ENCODE data around the gene NOL6. TPM values are rescaled to one million over a fixed set of nuclear protein-coding genes. Genes with fewer than 3 reads are reported as not detected.

Gene NOL6
- total and polyA plus RNA-seq, 2 of the 13 experiments (the other 11 are each of a cell fraction or from before 2014, with no cell fraction given) = 17.0 to 30.2 TPM

DNA sequence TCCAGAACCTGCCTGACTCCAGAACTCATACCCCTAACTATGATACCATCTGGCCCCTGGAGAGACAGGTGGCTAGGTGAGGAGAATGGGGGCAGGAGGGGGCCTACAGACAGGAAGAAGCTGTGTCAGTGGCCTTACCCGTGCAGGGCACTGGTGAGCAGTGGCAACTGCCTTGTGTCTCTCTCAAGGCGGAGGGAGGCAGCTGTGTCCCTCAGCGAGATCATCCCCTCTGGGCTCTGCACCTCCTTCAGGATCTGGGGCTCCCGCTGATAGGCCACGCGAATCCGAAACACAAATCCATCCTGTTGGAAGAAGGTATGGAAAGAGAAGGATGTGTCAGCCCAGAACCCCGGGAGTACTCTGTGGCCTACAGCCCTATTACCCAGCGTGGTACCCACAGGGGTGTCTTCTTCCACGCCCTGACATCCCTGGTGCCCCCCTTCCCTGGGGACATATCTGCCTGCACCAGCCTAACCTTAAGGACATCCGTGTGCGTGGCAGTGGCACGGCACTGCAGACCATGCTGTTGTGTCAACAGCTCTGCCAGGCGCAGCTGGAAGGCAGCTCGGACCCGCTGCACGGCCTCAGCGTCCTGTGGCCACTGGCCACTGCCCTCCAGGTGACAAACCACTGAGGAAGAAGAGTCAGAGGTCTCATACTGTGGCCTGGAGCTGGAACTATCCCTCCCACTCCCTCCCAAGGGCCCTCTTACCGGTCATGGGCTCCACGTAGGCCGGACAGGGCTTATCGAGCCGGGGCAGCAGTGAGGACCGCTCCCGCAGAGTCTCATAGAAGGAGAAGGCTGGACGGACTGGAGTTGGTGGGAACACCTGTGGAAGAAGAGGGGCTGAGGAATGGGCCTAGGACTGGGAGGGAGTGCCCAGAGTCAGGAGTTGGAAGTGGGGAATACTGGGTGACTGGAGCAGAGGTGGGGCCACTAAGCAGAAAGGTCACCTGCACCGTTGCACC, 7.8 kb downstream of the NOL6 start:
- TF ChIP-seq BORCS8-MEF2B (CRISPR knock-in tag; IDR thresholded peaks at IDR 0.05) (peak; percentile 12; the same call in 1 of the 2 replicates), ZFP1 (CRISPR knock-in tag; IDR thresholded peaks at IDR 0.05) (no peak), ZNF33B (CRISPR knock-in tag; IDR thresholded peaks at IDR 0.05) (no peak), ZNF260 (CRISPR knock-in tag; IDR thresholded peaks at IDR 0.05; ENCODE audit: borderline replicate concordance, low read depth) (no peak), SP140L (CRISPR knock-in tag; IDR thresholded peaks at IDR 0.05; ENCODE audit: borderline replicate concordance) (no peak), ZNF776 (CRISPR knock-in tag; IDR thresholded peaks at IDR 0.05) (0 out of 2 replicates have a peak, but pooled peaks have one; percentile 6), GABPA (IDR thresholded peaks at IDR 0.05; ENCODE audit: low read depth, low read length) (no peak), GABPA (CRISPR knock-in tag; IDR thresholded peaks at IDR 0.05; ENCODE audit: low read depth) (no peak), YEATS2 (CRISPR knock-in tag; IDR thresholded peaks at IDR 0.05; ENCODE audit: borderline replicate concordance) (no peak)
- TF ChIP-seq, protein P1, sequence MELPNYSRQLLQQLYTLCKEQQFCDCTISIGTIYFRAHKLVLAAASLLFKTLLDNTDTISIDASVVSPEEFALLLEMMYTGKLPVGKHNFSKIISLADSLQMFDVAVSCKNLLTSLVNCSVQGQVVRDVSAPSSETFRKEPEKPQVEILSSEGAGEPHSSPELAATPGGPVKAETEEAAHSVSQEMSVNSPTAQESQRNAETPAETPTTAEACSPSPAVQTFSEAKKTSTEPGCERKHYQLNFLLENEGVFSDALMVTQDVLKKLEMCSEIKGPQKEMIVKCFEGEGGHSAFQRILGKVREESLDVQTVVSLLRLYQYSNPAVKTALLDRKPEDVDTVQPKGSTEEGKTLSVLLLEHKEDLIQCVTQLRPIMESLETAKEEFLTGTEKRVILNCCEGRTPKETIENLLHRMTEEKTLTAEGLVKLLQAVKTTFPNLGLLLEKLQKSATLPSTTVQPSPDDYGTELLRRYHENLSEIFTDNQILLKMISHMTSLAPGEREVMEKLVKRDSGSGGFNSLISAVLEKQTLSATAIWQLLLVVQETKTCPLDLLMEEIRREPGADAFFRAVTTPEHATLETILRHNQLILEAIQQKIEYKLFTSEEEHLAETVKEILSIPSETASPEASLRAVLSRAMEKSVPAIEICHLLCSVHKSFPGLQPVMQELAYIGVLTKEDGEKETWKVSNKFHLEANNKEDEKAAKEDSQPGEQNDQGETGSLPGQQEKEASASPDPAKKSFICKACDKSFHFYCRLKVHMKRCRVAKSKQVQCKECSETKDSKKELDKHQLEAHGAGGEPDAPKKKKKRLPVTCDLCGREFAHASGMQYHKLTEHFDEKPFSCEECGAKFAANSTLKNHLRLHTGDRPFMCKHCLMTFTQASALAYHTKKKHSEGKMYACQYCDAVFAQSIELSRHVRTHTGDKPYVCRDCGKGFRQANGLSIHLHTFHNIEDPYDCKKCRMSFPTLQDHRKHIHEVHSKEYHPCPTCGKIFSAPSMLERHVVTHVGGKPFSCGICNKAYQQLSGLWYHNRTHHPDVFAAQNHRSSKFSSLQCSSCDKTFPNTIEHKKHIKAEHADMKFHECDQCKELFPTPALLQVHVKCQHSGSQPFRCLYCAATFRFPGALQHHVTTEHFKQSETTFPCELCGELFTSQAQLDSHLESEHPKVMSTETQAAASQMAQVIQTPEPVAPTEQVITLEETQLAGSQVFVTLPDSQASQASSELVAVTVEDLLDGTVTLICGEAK (IDR thresholded peaks at IDR 0.05) = no peak
- TF ChIP-seq, protein P1 (CRISPR knock-in tag; IDR thresholded peaks at IDR 0.05) = 0 out of 2 replicates have a peak, but pooled peaks have one; percentile 36
- H4K20me1 ChIP-seq (ENCODE audit: insufficient read depth, low read length) = no peaks in the 10 kb centered on the region
- no peak overlapping the region for H3K4me2 ChIP-seq (ENCODE audit: low read depth, low read length)
- no peaks in the 10 kb centered on the region for H3K79me2 ChIP-seq (ENCODE audit: insufficient read depth, low read length)
- in situ Hi-C loops (cut with HindIII; ENCODE audit: extremely low pct_ligation_motif_present, low pct_unique_long_range_greater_than_20kb) (loop anchor here (10.0 kb wide), 2 partner anchors 91 to 171 kb away; partner anchors contain the start of gene NFX1), intact Hi-C loops (cut with micrococcal nuclease; ENCODE audit: unreplicated experiment) (loop anchor here (1.0 to 5.0 kb wide), 3 partner anchors 49 to 91 kb away; no protein-coding TSS in a partner anchor)
- CTCF ChIA-PET (ENCODE audit: low intra/inter-chr PET ratio, low total read pairs) = interaction anchor here (0.7 to 2.3 kb wide), 4 partner anchors 13 to 91 kb away, joined by 3 to 31 read pairs (median 8); no protein-coding TSS in a partner anchor
- no peak overlapping the region for H3K9ac ChIP-seq (ENCODE audit: insufficient read depth, low read depth, low read length)
- H3K9me3 ChIP-seq (ENCODE audit: low read length) = no peaks in the 10 kb centered on the region
- H3K4me1 ChIP-seq (ENCODE audit: insufficient read depth, low read length) = peaks cover 8% of the 10 kb centered on the region
- peaks cover 52 to 86% of the 10 kb centered on the region in 2 experiments for H3K36me3 ChIP-seq (replicated peaks in 1 of 2; ENCODE audit: control insufficient read depth in 1 of 2, insufficient read depth in 2 of 2, low read length in 2 of 2)
- POLR2A ChIA-PET = interaction anchor here (1.7 to 2.2 kb wide), 3 partner anchors 50 to 176 kb away, joined by 5 to 10 read pairs (median 9); partner anchors contain the start of gene NFX1
- 96% methylated on average over 20 of the region's 27 CpGs for WGBS (ENCODE audit: low lambda C conversion rate)
- no peak overlapping the region for H2AFZ ChIP-seq (ENCODE audit: low read length)
- no TSS peak for BruUV-seq (replicated peaks)
- FAIRE-seq (no peak), ATAC-seq (no peak), DNase-seq (ENCODE audit: low spot score) (no peak)
- H3K27ac ChIP-seq (ENCODE audit: extremely low read length, insufficient read depth, low read length) = no peak overlapping the region
- H3K4me3 ChIP-seq (replicated peaks in 1 of 3; ENCODE audit: insufficient read depth in 1 of 3, low read depth in 2 of 3, low read length in 3 of 3) = no peak overlapping the region
- H3K27me3 ChIP-seq (ENCODE audit: control insufficient read depth in 1 of 2, insufficient read depth in 2 of 2, low read length in 2 of 2) = no peaks in the 10 kb centered on the region

All from HepG2 (cell line).